SH-SY5Y (cell line): ENCODE results near the gene HRH1.

ENCODE experiments used
- GATA2 ChIP-seq: IDR thresholded peaks from 2 replicates; pipeline ENCODE4 v1.6.1; 2011; ENCODE audit warnings: mild to moderate bottlenecking, low read depth, low read length
- GATA3 ChIP-seq: IDR thresholded peaks from 2 replicates; pipeline ENCODE4 v1.6.1; 2011; ENCODE audit warnings: low read depth, mild to moderate bottlenecking, low read length, moderate library complexity

- TF ChIP-seq GATA2, result no peak
- no peak for TF ChIP-seq GATA3
These were observed 104.7 kb downstream of the HRH1 start for GRCh38 chr3:11258958-11259357.
